OCI-LY3 (cell line): ENCODE measurements around the gene M1AP.

Experiments used
- H2AFZ ChIP-seq: fragments of 200-600, 300-600 bp; shearing (Covaris generic); 2 replicates; pipeline ENCODE4 v1.6.0; 2014; ENCODE audit warnings: antibody characterized with exemption, low read depth, low read length
- H3K27ac ChIP-seq: fragments of 200-600, 300-600 bp; sonication (generic); 2 replicates; pipeline ENCODE4 v1.5.1; 2014; ENCODE audit warnings: mild to moderate bottlenecking, low read length, moderate library complexity, mixed read lengths
- H3K27me3 ChIP-seq: fragments of 200-600, 300-600 bp; sonication (generic); 2 replicates; pipeline ENCODE4 v1.6.1; 2014; ENCODE audit warnings: low read depth, low read length, mixed read lengths
- H3K36me3 ChIP-seq: fragments of 200-600, 300-600 bp; sonication (generic); replicated peaks from 2 replicates; pipeline ENCODE3; 2014; ENCODE audit warnings: low read depth, low read length, mixed read lengths
- H3K4me1 ChIP-seq: fragments of 300-600, 200-600 bp; sonication (generic); 2 replicates; pipeline ENCODE4 v1.6.1; 2014; ENCODE audit warnings: low read length, mixed read lengths
- H3K4me2 ChIP-seq: fragments of 200-600, 300-600 bp; sonication (generic); 2 replicates; pipeline ENCODE4 v1.6.1; 2014; ENCODE audit warnings: low read length, mixed read lengths
- H3K4me3 ChIP-seq: fragments of 300-600, 200-600 bp; sonication (generic); 2 replicates; pipeline ENCODE4 v1.5.1; 2014; ENCODE audit warnings: antibody characterized with exemption, mild to moderate bottlenecking, low read length, moderate library complexity
- H3K79me2 ChIP-seq: fragments of 300-600, 200-600 bp; shearing (Covaris generic); 2 replicates; pipeline ENCODE4 v1.6.1; 2014; ENCODE audit warnings: mild to moderate bottlenecking, low read length, mixed read lengths
- H3K9ac ChIP-seq: fragments of 300-600, 200-600 bp; shearing (Covaris generic); 2 replicates; pipeline ENCODE4 v1.6.0; 2014; ENCODE audit warnings: mild to moderate bottlenecking, low read length, moderate library complexity
- H3K9me3 ChIP-seq: fragments of 200-600, 300-600 bp; shearing (Covaris generic); 2 replicates; pipeline ENCODE4 v1.6.1; 2014; ENCODE audit warnings: low read length, mixed read lengths; ENCODE audit not compliant: insufficient read depth
- H4K20me1 ChIP-seq: fragments of 200-600, 300-600 bp; sonication (generic); 2 replicates; pipeline ENCODE4 v1.6.1; 2016; ENCODE audit warnings: low read length, mixed read lengths; ENCODE audit not compliant: insufficient read depth
- EZH2phosphoT487 ChIP-seq: fragments of 200-600 bp; shearing (Covaris generic); IDR thresholded peaks from 2 replicates; pipeline ENCODE4 v1.6.1; 2018; ENCODE audit warnings: antibody characterized with exemption, mixed run types, low read depth
- TF ChIP-seq, protein P1 (sequence below): fragments of 200-600, 300-600 bp; sonication (generic); IDR thresholded peaks from 2 replicates; pipeline ENCODE4 v1.5.1; 2014; ENCODE audit warnings: antibody characterized with exemption, low read length, low read depth

M1AP gene

DNA sequence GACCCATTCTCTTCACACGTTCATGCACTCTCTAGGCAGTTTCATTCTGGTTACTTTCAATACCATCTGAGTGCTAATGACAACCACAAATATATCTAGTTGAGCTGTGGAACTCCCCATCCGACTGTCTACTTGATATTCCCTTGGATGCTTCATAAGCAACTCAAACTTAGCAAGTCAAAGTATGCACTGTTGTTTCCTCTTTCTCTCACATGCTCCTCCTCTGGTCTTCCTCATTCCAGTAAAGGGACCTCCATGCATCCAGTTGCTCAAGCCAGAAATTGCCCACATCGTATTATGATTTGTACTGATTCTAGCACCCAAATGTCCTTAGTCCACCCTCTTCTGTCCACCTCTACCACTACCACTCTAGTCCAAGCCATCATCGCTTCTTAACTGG is 28.2 kb upstream of the M1AP start:
- H3K4me1 ChIP-seq, result no peaks in the 10 kb centered on the region
- TF ChIP-seq, protein P1, sequence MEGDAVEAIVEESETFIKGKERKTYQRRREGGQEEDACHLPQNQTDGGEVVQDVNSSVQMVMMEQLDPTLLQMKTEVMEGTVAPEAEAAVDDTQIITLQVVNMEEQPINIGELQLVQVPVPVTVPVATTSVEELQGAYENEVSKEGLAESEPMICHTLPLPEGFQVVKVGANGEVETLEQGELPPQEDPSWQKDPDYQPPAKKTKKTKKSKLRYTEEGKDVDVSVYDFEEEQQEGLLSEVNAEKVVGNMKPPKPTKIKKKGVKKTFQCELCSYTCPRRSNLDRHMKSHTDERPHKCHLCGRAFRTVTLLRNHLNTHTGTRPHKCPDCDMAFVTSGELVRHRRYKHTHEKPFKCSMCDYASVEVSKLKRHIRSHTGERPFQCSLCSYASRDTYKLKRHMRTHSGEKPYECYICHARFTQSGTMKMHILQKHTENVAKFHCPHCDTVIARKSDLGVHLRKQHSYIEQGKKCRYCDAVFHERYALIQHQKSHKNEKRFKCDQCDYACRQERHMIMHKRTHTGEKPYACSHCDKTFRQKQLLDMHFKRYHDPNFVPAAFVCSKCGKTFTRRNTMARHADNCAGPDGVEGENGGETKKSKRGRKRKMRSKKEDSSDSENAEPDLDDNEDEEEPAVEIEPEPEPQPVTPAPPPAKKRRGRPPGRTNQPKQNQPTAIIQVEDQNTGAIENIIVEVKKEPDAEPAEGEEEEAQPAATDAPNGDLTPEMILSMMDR, result no peak
- no peak for TF ChIP-seq EZH2phosphoT487
- no peaks in the 10 kb centered on the region for H3K36me3 ChIP-seq
- H2AFZ ChIP-seq, result no peak overlapping the region
- H3K9me3 ChIP-seq, result no peaks in the 10 kb centered on the region
- H3K4me2 ChIP-seq, result no peak overlapping the region
- H3K79me2 ChIP-seq, result no peaks in the 10 kb centered on the region
- no peak overlapping the region for H3K27ac ChIP-seq
- no peak overlapping the region for H3K9ac ChIP-seq
- H3K27me3 ChIP-seq, result no peaks in the 10 kb centered on the region
- H3K4me3 ChIP-seq, result no peak overlapping the region
- no peaks in the 10 kb centered on the region for H4K20me1 ChIP-seq

DNA sequence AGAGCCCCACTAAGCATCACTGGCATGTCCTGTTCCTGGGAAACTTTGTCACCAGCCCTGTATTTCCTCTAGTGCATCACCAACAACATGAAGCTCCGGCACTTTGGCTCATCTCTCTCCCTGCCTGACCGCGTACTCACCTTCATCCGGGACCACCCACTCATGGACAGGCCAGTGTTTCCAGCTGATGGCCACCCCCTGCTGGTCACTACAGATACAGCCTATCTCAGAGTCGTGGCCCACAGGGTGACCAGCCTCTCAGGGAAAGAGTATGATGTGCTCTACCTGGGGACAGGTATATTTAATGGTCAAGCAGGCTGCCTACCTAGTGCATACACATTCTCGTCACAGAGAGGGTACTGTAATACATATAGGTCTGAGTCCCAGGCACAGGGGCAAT is 27.0 kb upstream of the M1AP start:
- Histone ChIP-seq H3K4me3 (no peak overlapping the region), H3K36me3 (no peaks in the 10 kb centered on the region), H3K9me3 (no peaks in the 10 kb centered on the region), H3K27ac (no peak overlapping the region), H2AFZ (no peak overlapping the region), H3K79me2 (no peaks in the 10 kb centered on the region), H3K9ac (no peak overlapping the region), H4K20me1 (no peaks in the 10 kb centered on the region), H3K4me1 (no peaks in the 10 kb centered on the region), H3K4me2 (no peak overlapping the region), H3K27me3 (no peaks in the 10 kb centered on the region)
- no peak for TF ChIP-seq EZH2phosphoT487
- TF ChIP-seq, protein P1, result no peak

DNA sequence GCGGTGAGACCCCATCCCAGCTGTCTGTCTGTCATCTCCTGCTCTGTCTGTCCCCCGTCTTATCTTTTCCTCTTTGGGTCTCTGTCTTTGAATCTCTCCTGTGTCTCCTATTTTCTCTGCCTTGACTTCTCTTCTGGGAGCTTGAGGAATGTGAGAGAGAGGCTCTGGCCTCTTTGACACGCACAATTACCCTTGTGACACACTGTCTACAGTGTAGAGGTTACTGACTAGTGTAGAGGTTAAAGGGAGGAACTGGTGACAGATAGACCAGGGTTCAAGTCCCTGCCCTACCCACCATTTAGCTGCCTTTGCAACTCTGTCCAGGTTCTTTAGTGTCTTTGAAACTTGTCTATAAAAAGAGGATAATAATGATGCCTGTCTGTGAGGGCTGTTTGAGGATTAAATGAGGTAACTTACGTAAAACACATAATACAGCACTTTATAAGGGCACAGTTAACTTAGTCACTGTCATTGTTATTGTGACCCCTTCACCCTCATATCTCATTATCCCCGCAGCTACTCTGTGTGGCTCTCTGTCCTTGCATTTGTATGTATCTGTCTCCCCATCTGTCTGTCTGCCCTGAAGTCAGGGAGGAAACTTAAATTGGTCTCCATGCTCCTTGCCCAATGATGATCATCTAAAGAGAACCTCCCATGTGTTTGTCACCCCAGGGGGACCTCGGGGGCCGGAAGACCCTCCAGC is 25.8 kb upstream of the M1AP start:
- Histone ChIP-seq H3K4me3 (no peak overlapping the region), H3K27ac (no peak overlapping the region), H4K20me1 (no peaks in the 10 kb centered on the region), H2AFZ (no peak overlapping the region), H3K4me2 (no peak overlapping the region), H3K4me1 (no peaks in the 10 kb centered on the region), H3K27me3 (no peaks in the 10 kb centered on the region), H3K36me3 (no peaks in the 10 kb centered on the region), H3K9me3 (no peaks in the 10 kb centered on the region), H3K9ac (no peak overlapping the region), H3K79me2 (no peaks in the 10 kb centered on the region)
- TF ChIP-seq, protein P1, result no peak
- TF ChIP-seq EZH2phosphoT487, result no peak

DNA sequence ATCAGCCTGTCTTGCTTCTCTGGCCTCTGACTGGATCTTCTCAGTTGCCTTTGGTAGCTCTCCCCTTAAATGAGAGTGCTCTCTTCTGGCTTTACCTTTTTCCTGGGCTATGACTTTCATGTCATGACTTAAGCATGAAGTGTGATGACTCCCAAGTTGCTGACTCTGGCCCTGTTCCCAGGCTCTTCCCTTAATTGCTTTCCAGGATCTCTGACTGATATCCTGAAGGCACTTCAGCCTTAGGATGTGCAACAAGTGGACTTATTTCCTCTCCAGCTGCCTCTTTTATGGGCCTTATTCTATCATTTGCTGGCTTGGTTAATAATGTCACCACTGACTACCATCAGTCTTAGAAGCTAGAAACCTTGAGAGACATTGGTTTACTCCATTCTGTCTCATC is 23.3 kb upstream of the M1AP start:
- Histone ChIP-seq H3K9me3 (no peaks in the 10 kb centered on the region), H3K4me3 (no peak overlapping the region), H2AFZ (no peak overlapping the region), H3K4me2 (no peak overlapping the region), H3K36me3 (no peaks in the 10 kb centered on the region), H3K79me2 (no peaks in the 10 kb centered on the region), H4K20me1 (no peaks in the 10 kb centered on the region), H3K27ac (no peak overlapping the region), H3K27me3 (no peaks in the 10 kb centered on the region), H3K4me1 (no peaks in the 10 kb centered on the region), H3K9ac (no peak overlapping the region)
- TF ChIP-seq, protein P1, result no peak
